GM18517 (cell line): ENCODE results near the gene PCDH9.

ENCODE experiments used
- ATAC-seq: cut with Tn5 transposase; IDR thresholded peaks from one replicate; pipeline ENCODE4 v1.9.1; 2021; ENCODE audit warnings: mild to moderate bottlenecking, moderate library complexity; ENCODE audit not compliant: unreplicated experiment

Gene PCDH9

GRCh38 chr13:66689037-66689619 lies 541.0 kb downstream of the PCDH9 start:
- ATAC-seq: no peak

DNA sequence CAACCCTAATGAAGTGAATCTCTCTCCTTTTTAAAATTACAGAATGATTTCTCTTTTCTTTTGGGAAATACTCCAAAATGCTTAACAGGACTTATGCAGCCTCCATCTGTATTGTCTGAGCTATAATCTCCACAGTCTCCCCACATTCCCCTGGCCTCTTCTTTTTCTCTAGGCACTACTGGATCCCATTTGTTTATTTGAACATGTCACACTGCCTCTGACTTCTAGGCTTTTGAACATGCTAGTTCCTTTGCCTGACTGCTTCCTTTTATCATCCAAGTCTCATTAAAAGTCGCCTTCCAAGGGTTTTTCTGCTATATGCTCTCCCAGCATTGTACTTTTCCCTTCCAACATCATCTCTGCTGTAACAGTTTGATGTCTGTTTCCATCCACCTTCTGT lies 548.7 kb downstream of the PCDH9 start:
- ATAC-seq: no peak

DNA sequence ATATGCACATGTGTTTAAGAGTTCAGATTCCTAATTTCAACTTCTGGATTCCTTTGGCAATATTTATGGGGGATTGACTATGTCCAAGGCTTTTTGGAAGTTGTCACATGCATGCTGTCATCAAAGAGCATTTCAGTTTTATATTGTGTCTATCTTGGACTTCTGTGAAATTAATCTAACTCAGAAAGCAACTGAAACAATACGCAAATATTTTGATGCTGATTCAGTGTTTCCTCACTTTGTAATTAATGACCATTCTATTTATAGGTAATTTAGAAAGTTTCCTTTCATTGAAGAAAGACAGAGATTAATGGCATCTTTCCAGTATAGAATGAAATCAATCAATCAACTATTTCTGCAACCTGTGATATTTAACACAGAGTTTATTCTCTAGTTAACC lies 550.1 kb downstream of the PCDH9 start:
- no peak for ATAC-seq

DNA sequence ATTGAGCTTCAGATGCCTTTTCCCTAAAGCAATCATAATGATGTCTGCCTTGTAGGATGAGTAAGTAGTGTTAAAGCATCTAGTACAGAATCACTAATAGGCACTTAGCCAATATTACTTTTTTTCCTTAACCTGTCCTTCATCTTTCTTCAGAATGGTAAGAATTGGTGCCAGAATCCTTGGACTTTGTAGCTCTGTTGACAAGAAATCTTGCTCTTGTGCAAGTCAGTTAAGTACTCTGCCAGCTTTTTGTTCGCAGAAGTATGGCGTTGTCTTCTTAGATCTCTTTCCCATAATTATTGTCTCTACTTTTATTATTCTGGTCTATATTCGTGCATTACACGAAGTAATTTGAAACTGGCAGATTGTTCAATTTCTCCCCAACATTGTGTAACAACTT lies 554.5 kb downstream of the PCDH9 start:
- ATAC-seq: no peak

- ATAC-seq: no peak
Measured at GRCh38 chr13:66673401-66673800, 556.7 kb downstream of the PCDH9 start.

DNA sequence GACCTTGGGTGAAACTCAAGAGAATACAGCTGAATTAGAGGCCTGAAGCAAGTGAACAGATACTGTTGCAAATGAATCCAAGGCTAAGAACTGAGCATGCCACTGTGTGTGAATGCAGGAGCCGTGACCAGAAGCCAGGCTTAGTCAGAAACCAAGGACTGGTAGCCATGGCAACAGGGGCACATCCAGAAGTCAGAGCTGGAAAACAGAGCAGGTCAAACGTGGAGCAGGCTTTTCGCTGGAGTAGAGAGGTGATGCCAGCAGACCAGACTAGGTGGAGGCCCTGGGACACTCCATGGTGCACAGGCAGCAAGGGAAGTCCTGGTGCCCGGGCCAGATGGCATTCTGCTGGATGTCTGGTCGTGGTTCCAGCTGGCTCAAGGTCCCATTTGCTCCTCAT lies 564.1 kb downstream of the PCDH9 start:
- no peak for ATAC-seq

DNA sequence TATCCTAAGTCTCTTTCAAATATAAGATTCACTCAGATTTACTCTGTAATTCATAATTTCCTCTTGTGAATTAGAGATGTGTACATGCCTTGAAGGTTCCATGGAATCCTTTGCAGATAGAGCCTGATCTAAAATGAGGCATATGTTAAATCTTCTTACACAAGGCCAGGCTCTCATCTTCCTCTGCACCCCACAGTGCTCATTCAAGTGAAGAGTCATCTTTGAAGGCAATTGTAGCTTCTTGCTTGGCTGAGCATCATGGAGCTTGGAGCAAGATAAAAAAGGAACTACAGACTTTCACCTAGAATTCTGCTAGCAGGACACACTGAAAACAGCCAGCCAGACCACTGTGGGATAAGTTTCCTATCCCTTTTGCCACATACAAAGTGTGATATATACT lies 566.4 kb downstream of the PCDH9 start:
- ATAC-seq: no peak

DNA sequence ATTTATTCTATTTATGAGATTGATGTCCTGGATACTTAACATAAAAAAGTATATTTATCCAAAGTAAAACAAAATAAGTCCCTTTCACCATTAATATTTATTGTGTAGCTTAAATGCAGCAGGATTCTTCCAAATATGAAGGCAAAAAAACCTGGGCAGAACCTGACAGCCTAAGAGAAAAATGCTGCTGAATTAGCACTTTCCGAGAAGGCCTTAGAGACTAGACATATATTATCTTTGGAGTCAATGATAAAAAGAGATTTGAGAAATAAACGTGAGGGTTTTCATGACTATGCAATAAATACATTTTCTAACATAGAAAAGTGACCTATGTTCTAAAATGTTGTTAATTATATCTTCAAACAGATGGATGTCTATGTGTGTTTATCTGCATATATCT lies 566.9 kb downstream of the PCDH9 start:
- no peak for ATAC-seq

GRCh38 chr13:66661336-66661735 lies 568.8 kb downstream of the PCDH9 start:
- ATAC-seq: no peak

GRCh38 chr13:66660468-66660813 lies 569.7 kb downstream of the PCDH9 start:
- ATAC-seq: no peak

DNA sequence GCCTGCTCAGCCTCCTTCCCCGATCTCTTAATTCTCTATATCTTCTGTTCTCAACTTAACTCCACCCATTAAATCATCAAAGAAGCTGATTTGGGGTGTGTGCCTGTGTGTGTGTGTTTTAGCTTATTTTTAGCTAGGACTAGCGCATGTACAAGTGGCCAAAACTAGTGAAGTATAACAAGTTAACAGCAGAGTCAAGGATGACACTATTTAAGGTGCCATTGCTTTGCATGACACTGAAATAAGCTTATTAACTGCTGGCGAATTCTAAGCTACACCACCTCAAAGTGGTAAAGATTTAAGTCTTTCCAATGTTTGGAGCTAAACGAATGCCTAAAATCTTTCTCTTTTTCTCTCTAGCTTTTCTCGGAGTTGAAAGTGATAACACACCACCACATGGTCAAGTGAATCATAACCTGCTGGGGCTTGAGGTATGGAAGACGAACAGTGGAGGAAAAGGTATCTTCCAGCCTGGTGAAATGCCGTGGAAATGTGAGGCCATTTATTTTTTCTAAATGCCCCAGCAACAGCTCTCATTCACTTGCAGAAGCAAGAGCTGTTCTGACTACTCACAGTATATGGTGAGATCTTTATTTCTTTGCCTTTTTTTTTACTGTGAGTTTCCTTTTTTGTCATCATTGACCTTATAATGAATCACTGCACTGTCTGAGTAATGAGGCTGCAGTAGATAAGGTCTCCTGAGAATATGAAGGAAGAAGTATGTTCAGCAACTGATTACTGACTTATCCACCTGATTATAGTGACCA lies 570.3 kb downstream of the PCDH9 start:
- ATAC-seq: peak; percentile 76

DNA sequence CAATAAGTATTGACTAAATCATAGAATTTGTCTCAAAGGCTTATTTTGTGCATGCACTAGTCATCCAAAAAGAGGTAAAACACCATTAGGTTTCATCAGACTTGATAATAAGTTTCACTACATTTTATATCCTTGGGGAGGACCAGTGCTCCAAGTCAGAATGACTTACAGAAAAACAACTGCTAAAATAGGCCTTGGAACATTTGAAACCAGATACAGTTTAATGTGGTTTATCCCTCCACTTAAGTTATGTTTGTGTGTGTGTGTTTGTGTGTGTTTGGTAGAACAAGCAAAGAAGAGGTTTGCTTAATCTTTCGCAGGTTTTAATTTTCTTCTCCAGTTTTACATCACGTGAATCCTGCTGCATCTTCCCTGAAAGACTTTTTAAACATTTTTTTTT lies 570.9 kb downstream of the PCDH9 start:
- no peak for ATAC-seq

DNA sequence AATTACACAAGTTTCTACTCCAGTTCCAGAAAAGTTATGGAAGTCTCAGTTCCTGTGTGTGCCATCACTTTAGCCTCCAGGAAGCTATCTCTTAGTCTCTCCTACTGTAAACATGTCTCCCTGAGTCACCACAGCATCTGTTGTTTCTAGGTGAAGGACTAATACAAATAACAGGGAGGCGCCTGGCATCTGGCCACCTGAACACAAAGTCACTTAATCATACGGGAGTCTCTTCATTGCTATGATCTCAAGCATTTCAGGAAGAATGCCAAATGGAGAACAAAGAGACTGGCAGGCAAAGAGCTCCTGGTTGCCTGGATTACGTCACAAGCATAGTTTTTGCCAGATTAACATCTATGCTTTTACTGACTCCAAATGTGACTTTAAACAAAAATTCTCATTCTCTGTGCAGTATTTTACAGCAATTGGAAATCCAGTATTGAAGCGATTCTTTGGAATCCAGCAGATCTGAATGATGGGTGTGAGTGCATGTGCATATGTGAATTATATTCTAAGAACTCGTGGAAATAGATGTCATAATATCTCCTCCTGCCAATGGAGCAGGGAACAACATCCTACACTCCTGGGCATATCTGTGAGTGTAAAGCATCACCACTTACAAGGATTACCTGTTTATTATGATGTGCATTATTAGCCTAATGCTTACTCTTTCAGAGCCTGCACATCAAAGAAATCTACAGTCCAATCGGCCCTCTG lies 572.8 kb downstream of the PCDH9 start:
- no peak for ATAC-seq

GRCh38 chr13:66655847-66656454 lies 574.2 kb downstream of the PCDH9 start:
- no peak for ATAC-seq

DNA sequence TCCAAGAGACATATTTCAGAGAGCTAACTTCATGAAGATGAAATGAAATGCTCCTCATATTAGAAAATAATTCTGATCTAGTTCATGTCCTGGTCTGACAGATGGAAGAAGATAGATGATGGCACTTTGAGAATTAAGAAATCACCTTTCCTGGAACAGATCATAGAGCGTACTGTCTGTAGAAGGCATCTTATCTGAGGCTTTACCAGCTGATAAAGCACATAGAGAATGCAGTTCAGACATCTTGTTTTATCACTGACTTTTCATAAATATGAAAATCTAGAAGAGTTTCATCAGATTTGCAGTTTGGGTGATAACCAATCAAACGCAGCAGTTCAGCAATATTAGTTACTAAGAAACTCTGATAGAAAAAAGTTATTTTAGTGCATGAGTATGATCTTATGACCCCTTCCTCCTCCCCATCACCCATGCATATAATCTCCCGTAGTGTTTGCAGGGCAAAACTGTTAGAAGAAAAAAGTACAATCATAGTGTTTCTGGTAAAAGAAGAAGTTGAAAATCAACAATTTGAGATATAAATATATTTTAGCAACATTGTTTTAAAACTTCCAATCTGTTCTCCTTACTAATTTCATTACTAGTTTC lies 585.2 kb downstream of the PCDH9 start:
- ATAC-seq: no peak

GRCh38 chr13:66640231-66640630 lies 589.9 kb downstream of the PCDH9 start:
- ATAC-seq: no peak

DNA sequence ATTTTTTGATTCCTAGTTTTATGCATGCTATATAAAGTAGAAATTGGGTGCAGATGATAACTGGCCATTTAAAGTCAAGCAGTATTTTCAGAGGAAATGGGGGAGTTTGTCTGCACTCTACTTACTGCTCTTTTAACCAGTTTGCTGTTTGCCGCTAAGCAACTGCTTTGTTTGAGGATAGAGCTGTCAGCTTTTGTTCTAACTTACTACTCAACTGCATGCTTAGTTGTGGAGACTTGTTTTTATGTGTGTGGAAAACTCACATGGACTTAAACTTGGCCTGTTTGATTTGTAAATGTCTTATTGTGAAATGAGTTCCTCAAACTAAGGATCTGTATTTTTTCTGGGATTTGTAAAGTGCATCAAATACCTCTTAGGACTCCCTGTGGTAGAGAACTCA lies 591.1 kb downstream of the PCDH9 start:
- no peak for ATAC-seq

DNA sequence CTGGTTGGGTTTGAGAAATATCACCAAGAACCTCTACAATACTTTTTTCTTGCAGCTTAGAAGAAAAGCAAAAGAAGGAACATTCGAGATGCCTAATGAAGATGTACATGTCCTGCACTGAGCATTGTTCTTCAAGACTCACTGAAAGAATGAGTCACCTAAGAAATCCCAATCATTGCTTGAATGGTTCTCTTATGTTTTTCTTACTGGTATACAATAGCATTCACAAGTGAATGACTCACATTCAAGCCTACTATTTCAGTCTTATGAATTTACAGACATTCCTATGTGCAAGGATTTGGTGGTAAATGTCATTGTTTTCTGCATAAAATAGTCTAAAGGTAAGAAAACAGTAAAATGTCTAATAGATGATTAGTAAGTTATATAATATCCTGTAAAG lies 594.6 kb downstream of the PCDH9 start:
- ATAC-seq: no peak

- no peak for ATAC-seq
Measured at GRCh38 chr13:66634384-66634783, 595.8 kb downstream of the PCDH9 start.

DNA sequence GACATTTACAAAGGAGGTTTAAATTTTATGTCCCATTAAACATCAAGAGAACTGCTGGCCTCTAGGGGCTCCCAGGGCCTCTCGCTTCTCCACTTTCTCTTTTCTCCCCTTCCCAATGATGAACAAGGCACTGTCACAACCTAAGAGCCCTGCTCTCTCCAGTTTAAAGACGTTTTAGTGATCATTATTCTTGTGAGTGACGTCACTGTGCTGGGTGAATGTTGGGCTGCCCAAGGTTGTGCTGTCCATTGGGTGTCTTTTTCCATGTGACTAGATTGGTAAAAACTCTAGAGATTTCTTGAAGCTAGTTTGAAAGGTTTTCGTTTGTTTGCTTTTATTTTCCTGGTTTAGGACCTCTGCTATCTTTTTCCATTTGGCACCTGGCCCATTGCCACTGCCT lies 602.6 kb downstream of the PCDH9 start:
- ATAC-seq: no peak

DNA sequence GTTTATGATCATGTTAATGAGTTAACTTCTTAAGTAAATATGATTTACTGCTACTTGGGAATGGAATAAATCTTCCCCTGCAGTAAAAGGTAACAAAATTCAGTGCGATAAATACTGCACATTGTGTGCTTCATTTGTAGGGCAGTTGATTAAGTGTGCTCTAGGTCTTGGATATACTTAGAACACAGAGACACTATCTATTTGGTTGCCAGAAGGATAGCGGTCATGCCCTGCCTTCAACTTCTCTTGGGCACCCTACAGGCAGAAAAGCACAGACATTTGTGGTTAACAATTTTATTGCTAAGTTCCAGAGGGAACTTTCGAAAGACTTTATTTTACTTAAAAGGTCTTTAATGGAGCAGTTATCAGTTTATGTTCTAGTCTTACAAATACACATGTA lies 605.8 kb downstream of the PCDH9 start:
- no peak for ATAC-seq
